Activated CD4-positive, alpha-beta T cell treated with anti-CD3 and anti-CD28 coated beads, Interleukin-2, amount 10 ng/mL, durations not matched to agents 24 days and 14 days (primary cell): ENCODE results near the gene CEMIP. TPM values are rescaled to one million over a fixed set of nuclear protein-coding genes. Genes with fewer than 3 reads are reported as not detected.

Experiments
- DNase-seq: peaks from one replicate; pipeline ENCODE4 v3.0.0; 2022
- H3K27ac Mint-ChIP-seq: one replicate; pipeline ENCODE4 v1.8.0; 2022; ENCODE audit warnings: mild to moderate bottlenecking, mixed read lengths
- H3K27me3 Mint-ChIP-seq: one replicate; pipeline ENCODE4 v1.8.0; 2022; ENCODE audit warnings: mixed read lengths
- H3K36me3 Mint-ChIP-seq: one replicate; pipeline ENCODE4 v1.8.0; 2022; ENCODE audit warnings: low read depth, mild to moderate bottlenecking, mixed read lengths
- H3K4me1 Mint-ChIP-seq: one replicate; pipeline ENCODE4 v1.8.0; 2021; ENCODE audit warnings: mixed read lengths
- H3K4me3 Mint-ChIP-seq: one replicate; pipeline ENCODE4 v1.8.0; 2022; ENCODE audit warnings: mild to moderate bottlenecking, moderate library complexity, mixed read lengths
- H3K9me3 Mint-ChIP-seq: one replicate; pipeline ENCODE4 v1.8.0; 2021; ENCODE audit warnings: mixed read lengths
- intact Hi-C: fragments of 100-400 bp; cut with micrococcal nuclease; formaldehyde crosslinking; loops from one replicate; pipeline ENCODE4 v1.15.1; 2023
- total RNA-seq: library from RNA; stranded (reverse); gene quantifications from 2 replicates; pipeline ENCODE4 v1.2.3, GENCODE V29; 2022

CEMIP gene
- total RNA-seq, 1 donor from 2014 or later = not detected

- Mint-ChIP-seq H3K4me1 (peaks cover 7% of the 10 kb centered on the region), H3K4me3 (no peak overlapping the region), H3K27me3 (no peaks in the 10 kb centered on the region), H3K9me3 (no peaks in the 10 kb centered on the region), H3K36me3 (peaks cover 1% of the 10 kb centered on the region), H3K27ac (no peak overlapping the region)
- intact Hi-C loops = no loop called here
- no peak for DNase-seq
Measured at GRCh38 chr15:80939216-80939615, 160.0 kb downstream of the CEMIP start.

DNA sequence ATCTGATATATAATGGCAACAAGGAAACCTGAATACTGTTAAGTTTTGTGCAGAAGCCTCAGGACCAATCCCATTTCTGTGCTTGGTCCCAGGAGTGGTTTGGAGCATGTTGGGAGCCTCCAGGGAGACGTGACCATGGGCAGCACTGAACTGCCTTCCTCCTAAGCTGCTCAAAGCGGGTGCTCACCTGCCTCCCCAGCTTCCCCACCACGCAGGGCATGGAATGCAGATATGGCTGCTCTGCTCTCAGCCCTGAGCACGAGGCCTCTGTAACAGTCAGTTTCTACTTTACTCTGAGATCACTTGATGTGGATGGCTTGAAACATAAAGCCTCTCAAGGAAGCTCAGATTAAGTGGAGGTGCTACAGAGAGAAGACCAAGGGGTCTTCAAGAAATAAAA, 161.2 kb downstream of the CEMIP start:
- H3K4me3 Mint-ChIP-seq = no peak overlapping the region
- H3K36me3 Mint-ChIP-seq = peaks cover 1% of the 10 kb centered on the region
- H3K9me3 Mint-ChIP-seq = no peaks in the 10 kb centered on the region
- no peaks in the 10 kb centered on the region for H3K27me3 Mint-ChIP-seq
- intact Hi-C loops = no loop called here
- no peak for DNase-seq
- H3K27ac Mint-ChIP-seq = no peak overlapping the region
- no peaks in the 10 kb centered on the region for H3K4me1 Mint-ChIP-seq

- intact Hi-C loops = no loop called here
- Mint-ChIP-seq H3K4me1 (no peaks in the 10 kb centered on the region), H3K36me3 (peaks cover 4% of the 10 kb centered on the region), H3K27ac (no peak overlapping the region), H3K9me3 (no peaks in the 10 kb centered on the region), H3K27me3 (no peaks in the 10 kb centered on the region), H3K4me3 (no peak overlapping the region)
- DNase-seq = no peak
Measured at GRCh38 chr15:80940851-80941250, 161.7 kb downstream of the CEMIP start.

- no peak overlapping the region for H3K27ac Mint-ChIP-seq
Measured at GRCh38 chr15:80942266-80942665, 163.1 kb downstream of the CEMIP start.

DNA sequence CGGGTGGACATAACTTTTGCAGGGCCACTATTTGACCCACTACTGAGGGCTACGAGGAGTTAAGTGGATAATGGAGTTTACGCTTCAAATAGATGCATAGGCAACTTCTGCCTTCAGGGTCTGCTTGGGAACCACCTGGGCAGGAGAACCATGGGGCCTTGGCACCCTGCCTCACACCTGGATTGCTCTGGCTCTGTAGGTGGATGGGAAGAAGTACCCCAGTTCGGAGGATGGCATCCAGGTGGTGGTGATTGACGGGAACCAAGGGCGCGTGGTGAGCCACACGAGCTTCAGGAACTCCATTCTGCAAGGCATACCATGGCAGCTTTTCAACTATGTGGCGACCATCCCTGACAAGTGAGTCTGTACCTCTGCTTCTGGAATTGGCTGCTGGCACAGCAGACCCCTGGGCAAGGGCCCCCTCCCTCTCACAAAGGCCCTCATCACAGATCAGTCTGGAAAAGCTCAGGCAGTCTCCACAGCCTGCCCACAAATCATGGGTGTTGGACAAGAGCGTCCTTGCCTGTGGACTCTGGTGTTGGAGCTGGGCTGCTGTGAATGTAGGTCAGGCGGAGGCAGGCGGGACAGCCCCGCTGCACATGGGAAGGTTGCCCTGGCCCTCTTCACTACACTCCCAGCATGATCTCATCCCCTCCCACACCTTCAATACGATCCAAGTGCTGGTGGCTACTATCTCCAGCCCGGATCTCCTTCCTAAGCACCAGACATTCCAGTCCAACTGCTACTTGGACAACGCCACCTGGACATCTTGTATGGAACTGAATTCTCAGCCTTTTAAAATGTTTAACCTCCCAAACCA, 163.8 kb downstream of the CEMIP start:
- H3K4me3 Mint-ChIP-seq = no peak overlapping the region
- no peaks in the 10 kb centered on the region for H3K9me3 Mint-ChIP-seq
- DNase-seq = no peak
- H3K27me3 Mint-ChIP-seq = no peaks in the 10 kb centered on the region
- peaks cover 12% of the 10 kb centered on the region for H3K36me3 Mint-ChIP-seq
- no peak overlapping the region for H3K27ac Mint-ChIP-seq
- intact Hi-C loops = no loop called here
- no peaks in the 10 kb centered on the region for H3K4me1 Mint-ChIP-seq

More at GRCh38 chr15:80942266-80942665, 163.1 kb downstream of the CEMIP start:
- Mint-ChIP-seq H3K27me3 (no peaks in the 10 kb centered on the region), H3K36me3 (peaks cover 7% of the 10 kb centered on the region), H3K9me3 (no peaks in the 10 kb centered on the region), H3K4me1 (no peaks in the 10 kb centered on the region), H3K4me3 (no peak overlapping the region)
- intact Hi-C loops = no loop called here
- no peak for DNase-seq

DNA sequence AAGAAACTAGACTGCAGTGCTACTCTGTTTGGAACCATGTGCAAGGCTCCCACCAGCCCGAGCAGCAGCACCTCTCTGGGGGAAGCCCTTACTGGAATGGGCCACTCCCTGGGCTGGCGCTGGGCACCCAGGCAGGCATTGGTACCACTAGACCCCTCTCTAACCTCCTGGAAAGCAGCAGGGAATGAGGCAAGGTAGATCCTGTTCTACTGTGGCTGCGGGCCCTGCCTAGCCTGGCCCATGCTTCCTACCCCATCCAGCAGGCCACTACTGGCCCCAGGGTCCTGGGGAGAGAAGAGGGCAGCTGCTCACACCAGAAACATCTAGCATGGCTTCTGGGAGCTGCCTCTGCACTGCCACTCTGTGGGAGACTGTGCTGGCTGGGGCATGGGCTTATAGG, 165.6 kb downstream of the CEMIP start:
- Mint-ChIP-seq H3K9me3 (no peaks in the 10 kb centered on the region), H3K4me1 (no peaks in the 10 kb centered on the region), H3K36me3 (peaks cover 23% of the 10 kb centered on the region), H3K27me3 (no peaks in the 10 kb centered on the region), H3K27ac (no peak overlapping the region), H3K4me3 (no peak overlapping the region)
- intact Hi-C loops = no loop called here
- DNase-seq = no peak

GRCh38 chr15:80945605-80946004, 166.4 kb downstream of the CEMIP start:
- H3K4me1 Mint-ChIP-seq = no peaks in the 10 kb centered on the region
- DNase-seq = no peak

DNA sequence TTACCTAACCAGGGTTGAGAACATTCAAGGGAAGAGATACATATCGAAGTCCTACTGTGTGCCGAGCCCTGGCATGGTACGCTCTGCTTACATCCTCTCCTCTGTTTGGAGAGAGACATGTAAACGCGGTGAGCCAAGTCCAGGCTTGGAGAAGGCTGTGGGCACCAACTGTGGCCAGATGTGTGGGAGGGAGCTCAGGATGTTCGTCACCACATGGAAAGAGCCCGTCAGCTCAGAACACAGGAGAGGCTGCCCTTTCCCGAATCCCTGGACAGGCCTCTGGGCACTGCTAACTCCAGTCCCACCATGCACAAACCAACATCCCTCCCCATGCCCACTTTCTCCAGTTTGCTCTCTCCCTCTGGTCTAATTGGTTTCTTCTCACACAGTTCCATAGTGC, 167.4 kb downstream of the CEMIP start:
- Mint-ChIP-seq H3K36me3 (peaks cover 32% of the 10 kb centered on the region), H3K9me3 (no peaks in the 10 kb centered on the region), H3K27ac (no peak overlapping the region), H3K27me3 (no peaks in the 10 kb centered on the region), H3K4me1 (no peaks in the 10 kb centered on the region), H3K4me3 (no peak overlapping the region)
- DNase-seq = no peak
- intact Hi-C loops = no loop called here

More at GRCh38 chr15:80945605-80946004, 166.4 kb downstream of the CEMIP start:
- no peaks in the 10 kb centered on the region for H3K27me3 Mint-ChIP-seq
- H3K9me3 Mint-ChIP-seq = no peaks in the 10 kb centered on the region
- no peak overlapping the region for H3K27ac Mint-ChIP-seq
- intact Hi-C loops = no loop called here
- H3K4me3 Mint-ChIP-seq = no peak overlapping the region
- peaks cover 24% of the 10 kb centered on the region for H3K36me3 Mint-ChIP-seq

DNA sequence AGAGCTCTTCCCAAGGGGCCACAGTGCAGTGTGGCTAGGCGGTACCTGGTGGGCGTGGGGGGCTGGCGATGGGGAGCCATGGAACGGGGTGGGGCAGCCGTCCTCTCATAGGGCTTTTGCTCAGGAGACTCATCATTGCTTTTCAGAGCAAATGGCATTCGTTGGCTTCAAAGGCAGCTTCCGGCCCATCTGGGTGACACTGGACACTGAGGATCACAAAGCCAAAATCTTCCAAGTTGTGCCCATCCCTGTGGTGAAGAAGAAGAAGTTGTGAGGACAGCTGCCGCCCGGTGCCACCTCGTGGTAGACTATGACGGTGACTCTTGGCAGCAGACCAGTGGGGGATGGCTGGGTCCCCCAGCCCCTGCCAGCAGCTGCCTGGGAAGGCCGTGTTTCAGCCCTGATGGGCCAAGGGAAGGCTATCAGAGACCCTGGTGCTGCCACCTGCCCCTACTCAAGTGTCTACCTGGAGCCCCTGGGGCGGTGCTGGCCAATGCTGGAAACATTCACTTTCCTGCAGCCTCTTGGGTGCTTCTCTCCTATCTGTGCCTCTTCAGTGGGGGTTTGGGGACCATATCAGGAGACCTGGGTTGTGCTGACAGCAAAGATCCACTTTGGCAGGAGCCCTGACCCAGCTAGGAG, 169.6 kb downstream of the CEMIP start:
- intact Hi-C loops = no loop called here
- H3K9me3 Mint-ChIP-seq = no peaks in the 10 kb centered on the region
- no peak overlapping the region for H3K27ac Mint-ChIP-seq
- no peaks in the 10 kb centered on the region for H3K27me3 Mint-ChIP-seq
- peaks cover 35% of the 10 kb centered on the region for H3K36me3 Mint-ChIP-seq
- H3K4me1 Mint-ChIP-seq = no peaks in the 10 kb centered on the region
- DNase-seq = no peak
- H3K4me3 Mint-ChIP-seq = no peak overlapping the region

DNA sequence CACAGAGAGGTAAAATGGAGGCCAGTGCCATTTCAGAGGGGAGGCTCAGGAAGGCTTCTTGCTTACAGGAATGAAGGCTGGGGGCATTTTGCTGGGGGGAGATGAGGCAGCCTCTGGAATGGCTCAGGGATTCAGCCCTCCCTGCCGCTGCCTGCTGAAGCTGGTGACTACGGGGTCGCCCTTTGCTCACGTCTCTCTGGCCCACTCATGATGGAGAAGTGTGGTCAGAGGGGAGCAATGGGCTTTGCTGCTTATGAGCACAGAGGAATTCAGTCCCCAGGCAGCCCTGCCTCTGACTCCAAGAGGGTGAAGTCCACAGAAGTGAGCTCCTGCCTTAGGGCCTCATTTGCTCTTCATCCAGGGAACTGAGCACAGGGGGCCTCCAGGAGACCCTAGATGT, 170.6 kb downstream of the CEMIP start:
- Mint-ChIP-seq H3K27me3 (no peaks in the 10 kb centered on the region), H3K4me3 (no peak overlapping the region), H3K4me1 (peaks cover 1% of the 10 kb centered on the region), H3K27ac (no peak overlapping the region), H3K36me3 (peaks cover 35% of the 10 kb centered on the region), H3K9me3 (no peaks in the 10 kb centered on the region)
- intact Hi-C loops = no loop called here
- DNase-seq = no peak

DNA sequence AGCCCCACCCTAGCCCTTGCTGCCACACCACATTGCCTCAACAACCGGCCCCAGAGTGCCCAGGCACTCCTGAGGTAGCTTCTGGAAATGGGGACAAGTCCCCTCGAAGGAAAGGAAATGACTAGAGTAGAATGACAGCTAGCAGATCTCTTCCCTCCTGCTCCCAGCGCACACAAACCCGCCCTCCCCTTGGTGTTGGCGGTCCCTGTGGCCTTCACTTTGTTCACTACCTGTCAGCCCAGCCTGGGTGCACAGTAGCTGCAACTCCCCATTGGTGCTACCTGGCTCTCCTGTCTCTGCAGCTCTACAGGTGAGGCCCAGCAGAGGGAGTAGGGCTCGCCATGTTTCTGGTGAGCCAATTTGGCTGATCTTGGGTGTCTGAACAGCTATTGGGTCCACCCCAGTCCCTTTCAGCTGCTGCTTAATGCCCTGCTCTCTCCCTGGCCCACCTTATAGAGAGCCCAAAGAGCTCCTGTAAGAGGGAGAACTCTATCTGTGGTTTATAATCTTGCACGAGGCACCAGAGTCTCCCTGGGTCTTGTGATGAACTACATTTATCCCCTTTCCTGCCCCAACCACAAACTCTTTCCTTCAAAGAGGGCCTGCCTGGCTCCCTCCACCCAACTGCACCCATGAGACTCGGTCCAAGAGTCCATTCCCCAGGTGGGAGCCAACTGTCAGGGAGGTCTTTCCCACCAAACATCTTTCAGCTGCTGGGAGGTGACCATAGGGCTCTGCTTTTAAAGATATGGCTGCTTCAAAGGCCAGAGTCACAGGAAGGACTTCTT, 171.3 kb downstream of the CEMIP start:
- Mint-ChIP-seq H3K4me3 (no peak overlapping the region), H3K27ac (no peak overlapping the region), H3K36me3 (peaks cover 36% of the 10 kb centered on the region), H3K27me3 (no peaks in the 10 kb centered on the region), H3K4me1 (peaks cover 3% of the 10 kb centered on the region), H3K9me3 (no peaks in the 10 kb centered on the region)
- intact Hi-C loops = no loop called here
- DNase-seq = no peak

DNA sequence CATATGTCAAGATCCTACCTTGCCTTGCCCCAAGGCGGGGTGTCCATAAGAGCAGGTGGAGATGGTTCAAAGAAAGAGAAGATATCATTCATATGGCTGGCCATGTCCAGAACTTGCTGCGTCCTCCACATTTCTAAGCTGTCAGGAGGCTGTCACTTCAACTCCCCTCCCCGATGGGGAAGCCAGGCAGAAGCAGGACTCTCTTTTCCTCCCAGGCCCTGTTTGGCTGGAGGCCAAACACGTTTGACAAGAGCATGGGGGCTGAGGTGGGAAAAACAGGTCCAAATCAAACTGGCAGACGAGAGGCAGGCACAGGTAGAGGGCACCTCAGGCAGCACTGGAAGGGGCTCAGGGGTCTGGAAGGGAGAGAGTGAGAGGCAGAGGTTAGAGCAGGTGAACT, 172.8 kb downstream of the CEMIP start:
- intact Hi-C loops = no loop called here
- H3K4me1 Mint-ChIP-seq = peaks cover 8% of the 10 kb centered on the region
- no peaks in the 10 kb centered on the region for H3K9me3 Mint-ChIP-seq
- H3K27ac Mint-ChIP-seq = no peak overlapping the region
- DNase-seq = no peak
- peaks cover 34% of the 10 kb centered on the region for H3K36me3 Mint-ChIP-seq
- no peak overlapping the region for H3K4me3 Mint-ChIP-seq
- no peaks in the 10 kb centered on the region for H3K27me3 Mint-ChIP-seq

DNA sequence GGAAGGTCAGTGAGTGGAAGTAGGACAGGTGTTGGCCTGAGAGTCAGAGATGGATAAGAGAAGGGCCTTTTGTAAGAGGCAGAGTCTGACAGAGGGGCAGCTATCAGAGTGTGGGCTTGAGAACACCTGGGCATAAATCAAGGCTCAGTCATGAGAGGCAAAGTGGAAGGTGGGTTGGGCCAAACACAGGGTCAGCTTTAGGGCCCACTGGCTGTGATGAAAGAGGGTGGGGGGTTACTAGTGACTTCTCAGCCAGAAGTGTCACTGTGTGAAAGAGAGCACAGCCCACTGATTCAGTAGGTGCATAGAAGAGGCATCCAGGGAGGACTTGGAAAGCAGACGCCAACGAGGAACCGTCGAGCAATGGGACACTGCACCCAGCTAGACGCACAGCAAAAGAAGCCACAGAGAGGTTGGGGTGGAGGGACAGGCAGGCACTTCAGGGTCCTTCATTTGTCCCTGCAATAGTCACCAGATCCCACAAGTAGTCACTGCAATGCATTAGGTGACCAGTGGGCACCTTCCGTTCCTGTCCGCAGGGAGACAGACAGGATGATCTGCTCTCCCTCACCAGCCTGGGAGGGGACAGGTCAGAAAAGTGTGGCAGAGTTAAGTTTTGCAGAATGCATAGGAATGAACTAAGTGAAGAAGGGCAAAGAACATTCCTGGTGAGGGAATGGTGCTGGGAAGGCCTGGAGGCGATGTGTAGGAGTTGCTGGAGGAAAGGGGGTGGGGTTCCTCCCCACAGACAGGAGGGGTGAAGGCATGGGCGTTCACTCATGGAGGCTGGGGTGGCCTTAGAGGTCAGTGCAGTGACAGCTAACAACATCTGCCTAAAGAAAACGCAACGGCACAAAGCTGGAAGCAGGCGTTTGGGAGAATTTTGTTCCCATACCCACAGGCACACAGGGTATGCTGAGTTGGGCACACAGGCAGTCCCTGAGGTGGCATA, 174.1 kb downstream of the CEMIP start:
- Mint-ChIP-seq H3K36me3 (peaks cover 28% of the 10 kb centered on the region), H3K27ac (no peak overlapping the region), H3K4me3 (no peak overlapping the region), H3K9me3 (no peaks in the 10 kb centered on the region), H3K4me1 (peaks cover 13% of the 10 kb centered on the region), H3K27me3 (no peaks in the 10 kb centered on the region)
- intact Hi-C loops = no loop called here
- DNase-seq = no peak
